NCI-H526 treated with DMSO at 0.1 percent for 48 hours (cell line): ENCODE measurements around the gene RAB6D.
"Not testable (repeated sequence)": the region's sequence is repeated elsewhere in the genome, so short reads cannot be mapped to it uniquely, and the experiment has no call there.

Experiments
- DNase-seq: peaks from one replicate; lab custom pipeline; 2025; lab: John Stamatoyannopoulos, UW

The RAB6D gene

GRCh38 chr2:131365452-131365851 lies 1.5 kb upstream of the RAB6D start:
- DNase-seq: no peak

- not testable (repeated sequence) for DNase-seq
Observed at GRCh38 chr2:131363213-131363612, 755 bp downstream of the RAB6D start.

- not testable (repeated sequence) for DNase-seq
Observed at GRCh38 chr2:131361773-131362172, 2.2 kb downstream of the RAB6D start.

DNA sequence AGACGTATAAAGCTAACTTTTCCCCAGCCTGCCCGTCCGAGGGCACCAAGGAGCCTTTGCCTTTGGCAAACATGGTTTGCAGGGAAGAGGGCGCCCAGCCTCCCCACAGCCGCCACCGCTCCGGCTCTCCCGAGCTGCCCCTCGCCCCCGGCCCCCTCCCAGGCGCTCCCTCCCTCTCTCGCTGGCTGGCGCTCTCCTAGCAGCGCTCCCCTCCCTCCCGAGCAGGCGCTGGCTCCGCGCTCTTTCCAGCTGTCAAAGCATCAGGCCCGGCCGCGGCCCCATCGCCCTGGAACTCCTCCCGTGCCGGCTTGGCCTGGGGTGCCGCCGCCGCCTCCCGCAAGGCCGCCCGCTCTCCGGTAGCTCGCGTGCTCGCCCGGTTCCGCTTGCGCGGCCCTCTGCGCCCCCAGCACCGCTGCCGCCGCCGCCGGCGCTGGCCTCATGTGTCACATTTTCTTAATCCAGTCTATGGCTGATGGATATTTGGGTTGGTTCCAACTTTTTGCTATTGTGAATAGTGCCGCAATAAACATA lies 10.7 kb downstream of the RAB6D start:
- not testable (repeated sequence) for DNase-seq

DNA sequence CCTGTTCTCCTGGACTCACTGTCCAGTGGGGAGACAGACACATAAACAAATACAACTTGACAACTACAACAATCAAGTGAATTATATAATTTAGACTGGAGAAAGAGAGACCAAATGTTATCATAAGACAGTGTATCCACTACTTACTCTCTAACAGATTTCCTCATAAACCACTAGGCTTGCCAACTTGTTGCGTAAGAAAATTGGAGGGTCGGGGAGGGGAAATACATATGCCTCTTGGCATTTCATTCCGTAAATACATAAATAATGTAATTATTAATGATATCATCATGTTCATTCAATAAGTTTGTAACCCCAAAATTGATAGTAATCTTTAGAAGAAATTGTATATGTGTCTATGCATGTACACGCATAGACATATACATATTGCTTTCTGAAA lies 14.9 kb downstream of the RAB6D start:
- no peak for DNase-seq

- DNase-seq: not testable (repeated sequence)
Observed at GRCh38 chr2:131347035-131347434, 16.9 kb downstream of the RAB6D start.

GRCh38 chr2:131339307-131339706 lies 24.7 kb downstream of the RAB6D start:
- DNase-seq: not testable (repeated sequence)

- DNase-seq: peak; percentile 32
Observed at GRCh38 chr2:131335319-131335718, 28.6 kb downstream of the RAB6D start.

DNA sequence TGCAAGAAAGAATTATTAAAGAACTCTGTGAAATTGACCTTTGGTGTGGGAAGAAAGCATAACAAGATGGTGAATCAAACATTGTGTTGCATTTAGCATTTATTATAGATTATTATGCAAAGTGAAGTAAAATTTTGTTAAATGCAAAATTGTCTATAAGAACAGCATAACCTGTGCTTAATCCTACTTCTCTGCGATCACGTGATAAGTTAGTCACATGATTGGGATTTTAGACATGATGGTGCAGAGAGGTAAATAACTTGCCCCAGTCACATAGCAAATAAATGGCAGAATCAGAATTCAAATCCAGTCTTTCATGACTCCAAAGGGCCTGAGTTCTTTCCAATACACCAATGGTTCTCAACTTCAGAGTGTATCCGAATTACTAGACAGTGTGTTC lies 31.3 kb downstream of the RAB6D start:
- not testable (repeated sequence) for DNase-seq

- not testable (repeated sequence) for DNase-seq
Observed at GRCh38 chr2:131331000-131331399, 33.0 kb downstream of the RAB6D start.

DNA sequence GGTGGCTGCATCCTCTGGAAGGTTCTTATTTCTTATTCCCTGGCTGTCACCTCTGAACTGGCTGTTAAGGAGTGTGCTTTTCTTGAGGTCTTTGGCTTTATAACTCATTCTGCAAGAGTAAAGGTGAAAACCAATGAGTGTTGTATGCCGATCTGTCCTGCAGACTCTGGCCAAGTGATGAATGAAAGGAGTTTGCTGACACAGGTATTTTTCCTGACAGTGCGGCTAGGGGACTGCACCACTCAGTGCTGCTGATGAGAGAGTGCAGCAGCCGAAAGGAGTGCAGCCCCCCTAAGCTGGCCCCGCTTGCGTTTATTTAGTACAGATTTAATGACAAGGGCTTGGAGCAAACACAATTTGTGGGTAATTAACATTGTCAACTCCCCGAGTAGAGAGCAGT lies 41.8 kb downstream of the RAB6D start:
- DNase-seq: no peak

DNA sequence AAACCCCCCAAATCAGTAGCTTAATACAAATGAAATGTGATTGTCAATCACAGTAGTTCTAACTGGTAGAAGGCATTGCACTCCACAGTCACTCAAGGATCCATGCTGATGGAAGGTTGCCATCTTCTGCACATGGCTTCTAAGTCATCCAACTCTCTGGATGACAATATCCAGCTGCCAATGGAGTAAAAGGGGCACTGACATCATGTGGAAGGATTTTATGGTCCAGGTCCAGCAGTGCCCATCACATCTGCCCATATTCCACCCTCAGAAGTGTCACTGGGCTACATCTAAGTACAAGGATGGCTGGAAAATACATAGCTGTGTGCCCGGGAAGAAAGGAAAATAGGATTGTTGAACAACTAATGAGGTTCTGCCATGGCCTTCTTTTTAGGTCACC lies 42.6 kb downstream of the RAB6D start:
- DNase-seq: not testable (repeated sequence)

DNA sequence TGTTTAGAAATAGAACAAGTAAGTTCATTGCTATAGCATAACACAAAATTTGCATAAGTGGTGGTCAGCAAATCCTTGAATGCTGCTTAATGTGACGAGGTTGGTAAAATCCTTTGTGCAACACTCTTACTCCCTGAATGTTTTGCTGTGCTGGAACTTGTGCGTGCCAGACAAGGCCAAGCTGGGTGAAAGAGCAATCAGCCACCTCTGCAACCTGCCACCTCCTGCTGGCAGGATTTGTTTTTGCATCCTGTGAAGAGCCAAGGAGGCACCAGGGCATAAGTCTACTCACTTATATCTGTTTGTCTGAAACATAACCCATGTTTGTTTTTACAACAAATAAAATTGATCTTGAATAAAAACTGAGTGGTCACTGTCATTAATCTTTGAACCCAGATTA lies 53.0 kb downstream of the RAB6D start:
- not testable (repeated sequence) for DNase-seq
